BLaER1 treated with 17β-estradiol and CSF1 and Interleukin-3, amounts not matched to agents 10 nM and 100 nM (cell line): ENCODE results near the gene FERMT3.
"Not testable (repeated sequence)": the region's sequence is repeated elsewhere in the genome, so short reads cannot be mapped to it uniquely, and the experiment has no call there.

Experiments used
- H3K27ac ChIP-seq, 11 experiments: shearing (Covaris generic); formaldehyde crosslinking; 2 replicates each; pipeline ENCODE4 v1.8.1; 2022
- H3K27me3 ChIP-seq, 11 experiments: shearing (Covaris generic); formaldehyde crosslinking; 2 replicates each; pipeline ENCODE4 v1.8.1; 2022
- H3K36me3 ChIP-seq, 11 experiments: shearing (Covaris generic); formaldehyde crosslinking; 2 replicates each; pipeline ENCODE4 v1.8.1; 2022
- H3K4me1 ChIP-seq, 10 experiments: shearing (Covaris generic); formaldehyde crosslinking; 2 replicates each; pipeline ENCODE4 v1.8.1; 2022
- H3K4me2 ChIP-seq, 11 experiments: shearing (Covaris generic); formaldehyde crosslinking; 2 replicates each; pipeline ENCODE4 v1.8.1; 2022
- H3K4me3 ChIP-seq, 10 experiments: shearing (Covaris generic); formaldehyde crosslinking; 2 replicates each; pipeline ENCODE4 v1.8.1; 2022
- H3K9ac ChIP-seq, 11 experiments: shearing (Covaris generic); formaldehyde crosslinking; 2 replicates each; pipeline ENCODE4 v1.8.1; 2022
- H3K9me3 ChIP-seq, 11 experiments: shearing (Covaris generic); formaldehyde crosslinking; replicated peaks in 1 of 11; 2 replicates each; pipeline ENCODE4 v1.8.1; 2022
- H4K20me1 ChIP-seq, 11 experiments: shearing (Covaris generic); formaldehyde crosslinking; 2 replicates each; pipeline ENCODE4 v1.8.1; 2022
- Cebpa-rat ChIP-seq, 11 experiments: shearing (Covaris generic); IDR thresholded peaks; 2 replicates each; pipeline ENCODE4 v1.8.1; 2022

FERMT3 gene

DNA sequence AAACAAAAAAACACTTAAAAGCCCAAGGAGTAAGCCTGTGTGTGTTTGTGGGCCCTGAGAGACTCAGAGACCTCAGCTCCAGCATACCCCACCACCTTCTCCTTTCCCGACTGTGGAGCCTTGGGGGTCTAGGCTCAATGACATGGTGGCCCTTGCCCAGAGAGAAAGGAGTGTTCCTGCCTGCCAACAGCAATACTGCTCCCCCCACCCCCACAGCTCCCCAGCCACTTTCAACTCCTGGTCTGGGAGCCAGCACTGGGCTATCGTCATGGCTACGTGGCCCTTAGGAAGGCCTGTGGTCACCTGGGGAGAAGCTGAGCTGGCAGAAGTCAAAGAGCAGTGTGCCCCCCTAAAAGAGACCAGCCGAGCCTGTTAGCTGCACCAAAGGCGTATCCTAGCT, 37.6 kb downstream of the FERMT3 start:
- Histone ChIP-seq H3K4me2 (peak overlapping the region; percentile 91 to 100 (median 98)), H3K9ac (peak overlapping the region; percentile 28 to 97 (median 91); a peak in 19 of 22 replicates), H3K9me3 (no peaks in the 10 kb centered on the region), H3K4me1 (peaks cover 55 to 73% (median 71%) of the 10 kb centered on the region in 10 experiments), H3K27me3 (no peaks in the 10 kb centered on the region), H4K20me1 (peaks cover 7 to 45% (median 36%) of the 10 kb centered on the region in 11 experiments; a peak in 21 of 22 replicates), H3K4me3 (peak overlapping the region in 9 of 10 experiments; percentile 24 to 99 (median 97); a peak in 15 of 20 replicates), H3K27ac (peak overlapping the region in 7 of 11 experiments; percentile 1 to 95 (median 30); a peak in 7 of 22 replicates), H3K36me3 (peaks cover 13 to 33% (median 22%) of the 10 kb centered on the region in 11 experiments)
- TF ChIP-seq Cebpa-rat (IDR thresholded peaks at IDR 0.05): no peak

DNA sequence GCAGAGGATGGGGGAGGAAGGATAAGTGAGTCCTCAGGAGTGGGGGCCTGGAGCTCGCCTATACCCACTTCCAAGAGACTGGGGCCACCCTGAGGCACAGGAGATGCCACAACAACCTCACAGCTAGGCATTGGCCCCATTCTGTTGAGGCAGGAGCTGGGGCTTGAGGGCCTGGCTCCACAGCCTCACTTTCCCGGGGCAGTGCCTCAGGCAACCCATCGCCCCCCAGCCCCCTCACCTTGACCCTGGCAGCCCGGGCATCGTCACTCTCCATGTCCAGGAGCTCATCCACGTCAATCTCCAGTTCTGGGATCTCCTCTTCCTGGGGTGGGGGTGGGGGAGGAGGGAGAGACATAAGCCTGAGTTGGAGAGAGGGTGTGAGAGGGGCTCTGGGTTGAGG, 38.4 kb downstream of the FERMT3 start:
- no peaks in the 10 kb centered on the region for H3K27me3 ChIP-seq
- H3K36me3 ChIP-seq: peaks cover 13 to 29% (median 22%) of the 10 kb centered on the region in 11 experiments
- H3K27ac ChIP-seq: peak overlapping the region; percentile 33 to 96 (median 93); a peak in 21 of 22 replicates
- H4K20me1 ChIP-seq: peaks cover 7 to 45% (median 36%) of the 10 kb centered on the region in 11 experiments; a peak in 21 of 22 replicates
- no peaks in the 10 kb centered on the region for H3K9me3 ChIP-seq
- TF ChIP-seq Cebpa-rat (IDR thresholded peaks at IDR 0.05): no peak
- peak overlapping the region; percentile 81 to 97 (median 92) for H3K9ac ChIP-seq
- H3K4me2 ChIP-seq: peak overlapping the region; percentile 91 to 100 (median 98)
- H3K4me3 ChIP-seq: peak overlapping the region; percentile 81 to 99 (median 96)
- H3K4me1 ChIP-seq: peaks cover 55 to 73% (median 71%) of the 10 kb centered on the region in 10 experiments

DNA sequence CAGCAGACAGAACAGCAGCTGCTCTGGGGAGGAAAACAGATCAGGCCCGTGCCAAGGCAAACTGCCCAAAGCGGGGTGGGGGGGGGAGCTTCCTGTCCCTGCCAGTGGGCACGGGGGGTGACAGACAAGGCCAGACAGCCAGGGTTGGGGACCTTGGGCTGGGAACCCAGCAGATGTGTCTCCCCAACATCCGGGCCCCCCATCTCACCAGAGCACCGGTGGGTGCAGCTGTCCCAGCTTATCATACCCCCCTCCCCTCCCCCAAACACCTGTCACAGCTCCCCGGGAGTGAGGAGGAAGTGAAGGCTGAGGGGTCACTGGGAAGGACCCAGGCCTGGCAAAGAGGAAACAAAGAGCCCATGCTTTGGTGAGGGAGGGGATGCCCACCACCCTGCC, 38.9 kb downstream of the FERMT3 start:
- H4K20me1 ChIP-seq: peaks cover 7 to 45% (median 36%) of the 10 kb centered on the region in 11 experiments; a peak in 21 of 22 replicates
- H3K9me3 ChIP-seq: no peaks in the 10 kb centered on the region
- peaks cover 13 to 29% (median 22%) of the 10 kb centered on the region in 11 experiments for H3K36me3 ChIP-seq
- H3K27me3 ChIP-seq: no peaks in the 10 kb centered on the region
- H3K9ac ChIP-seq: peak overlapping the region; percentile 81 to 97 (median 92)
- no peak for TF ChIP-seq Cebpa-rat (IDR thresholded peaks at IDR 0.05)
- H3K4me2 ChIP-seq: peak overlapping the region; percentile 91 to 100 (median 98)
- peak overlapping the region; percentile 33 to 96 (median 93); a peak in 21 of 22 replicates for H3K27ac ChIP-seq
- H3K4me3 ChIP-seq: peak overlapping the region; percentile 81 to 99 (median 96)
- H3K4me1 ChIP-seq: peaks cover 55 to 73% (median 71%) of the 10 kb centered on the region in 10 experiments

DNA sequence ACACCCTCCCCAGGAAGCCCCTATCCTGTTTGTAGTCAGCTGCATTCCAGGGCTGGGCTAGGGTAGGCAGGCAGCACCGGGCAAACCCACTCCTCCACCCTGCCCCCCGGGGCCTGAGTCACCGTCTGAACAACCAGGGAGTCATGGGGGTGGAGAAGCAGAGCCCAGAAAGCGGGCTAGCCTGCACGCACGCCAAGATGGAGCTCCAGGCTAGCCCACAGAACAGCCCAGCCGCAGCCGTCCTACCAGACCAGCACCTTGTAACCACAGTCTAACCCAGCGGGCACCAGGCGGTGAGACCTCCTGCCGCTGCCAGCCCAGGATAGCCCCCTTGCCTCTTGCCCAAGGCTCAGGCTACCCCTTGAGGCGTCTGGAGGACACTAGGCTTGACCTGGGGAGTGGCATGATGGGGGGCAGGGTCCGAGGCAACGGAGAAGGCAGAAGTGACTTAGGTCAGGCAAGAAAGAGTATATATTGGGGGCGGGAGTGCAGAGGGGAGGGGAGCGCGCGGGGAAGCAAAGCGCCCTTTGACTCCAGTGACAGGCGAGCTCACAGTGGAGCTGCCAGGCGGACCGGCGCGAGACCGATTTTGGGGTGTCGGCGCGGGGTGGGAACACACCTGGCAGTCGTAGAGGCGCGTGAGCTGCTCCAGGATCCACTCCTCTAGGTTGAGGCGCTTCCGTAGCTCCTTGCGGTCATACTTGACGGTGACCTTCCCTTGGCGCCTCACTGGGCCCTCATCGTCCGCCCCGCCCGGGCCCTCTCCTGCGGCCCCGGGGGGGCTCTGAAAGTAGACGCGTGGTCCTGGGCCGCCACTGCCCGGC, 39.5 kb downstream of the FERMT3 start:
- Histone ChIP-seq H4K20me1 (peaks cover 7 to 45% (median 36%) of the 10 kb centered on the region in 11 experiments; a peak in 21 of 22 replicates), H3K4me1 (peaks cover 58 to 76% (median 74%) of the 10 kb centered on the region in 10 experiments)
- TF ChIP-seq Cebpa-rat (IDR thresholded peaks at IDR 0.05): no peak

DNA sequence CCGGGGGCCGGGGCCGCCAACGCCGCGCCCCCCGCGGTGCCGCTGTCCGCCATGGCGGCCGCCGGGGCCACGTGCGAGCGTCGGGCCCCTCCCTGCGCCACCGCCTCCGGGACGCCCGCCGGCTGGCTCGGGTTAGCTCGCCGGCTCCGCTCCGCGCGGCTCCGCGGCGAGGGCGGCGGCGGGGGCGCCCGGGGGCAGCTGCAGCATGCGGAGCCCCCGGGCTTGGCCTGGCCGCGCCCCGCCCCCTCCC, 40.0 kb downstream of the FERMT3 start:
- Histone ChIP-seq H3K27ac (peak overlapping the region; percentile 33 to 96 (median 93); a peak in 21 of 22 replicates), H3K4me1 (peaks cover 58 to 77% (median 75%) of the 10 kb centered on the region in 10 experiments), H3K9ac (peak overlapping the region; percentile 81 to 97 (median 92)), H3K36me3 (peaks cover 13 to 29% (median 22%) of the 10 kb centered on the region in 11 experiments), H3K4me2 (peak overlapping the region; percentile 95 to 100 (median 99)), H4K20me1 (peaks cover 7 to 45% (median 36%) of the 10 kb centered on the region in 11 experiments; a peak in 21 of 22 replicates), H3K4me3 (peak overlapping the region; percentile 81 to 99 (median 96))
- H3K27me3 ChIP-seq, H3K9me3 ChIP-seq: not testable (repeated sequence)

More for the DNA sequence above, 39.5 kb downstream of the FERMT3 start:
- no peaks in the 10 kb centered on the region for H3K27me3 ChIP-seq
- H3K9ac ChIP-seq: peak overlapping the region; percentile 81 to 97 (median 92)
- H3K9me3 ChIP-seq: no peaks in the 10 kb centered on the region
- peak overlapping the region; percentile 91 to 100 (median 98) for H3K4me2 ChIP-seq
- peak overlapping the region; percentile 81 to 99 (median 96) for H3K4me3 ChIP-seq
- peak overlapping the region; percentile 33 to 96 (median 93); a peak in 21 of 22 replicates for H3K27ac ChIP-seq
- peaks cover 13 to 29% (median 22%) of the 10 kb centered on the region in 11 experiments for H3K36me3 ChIP-seq

DNA sequence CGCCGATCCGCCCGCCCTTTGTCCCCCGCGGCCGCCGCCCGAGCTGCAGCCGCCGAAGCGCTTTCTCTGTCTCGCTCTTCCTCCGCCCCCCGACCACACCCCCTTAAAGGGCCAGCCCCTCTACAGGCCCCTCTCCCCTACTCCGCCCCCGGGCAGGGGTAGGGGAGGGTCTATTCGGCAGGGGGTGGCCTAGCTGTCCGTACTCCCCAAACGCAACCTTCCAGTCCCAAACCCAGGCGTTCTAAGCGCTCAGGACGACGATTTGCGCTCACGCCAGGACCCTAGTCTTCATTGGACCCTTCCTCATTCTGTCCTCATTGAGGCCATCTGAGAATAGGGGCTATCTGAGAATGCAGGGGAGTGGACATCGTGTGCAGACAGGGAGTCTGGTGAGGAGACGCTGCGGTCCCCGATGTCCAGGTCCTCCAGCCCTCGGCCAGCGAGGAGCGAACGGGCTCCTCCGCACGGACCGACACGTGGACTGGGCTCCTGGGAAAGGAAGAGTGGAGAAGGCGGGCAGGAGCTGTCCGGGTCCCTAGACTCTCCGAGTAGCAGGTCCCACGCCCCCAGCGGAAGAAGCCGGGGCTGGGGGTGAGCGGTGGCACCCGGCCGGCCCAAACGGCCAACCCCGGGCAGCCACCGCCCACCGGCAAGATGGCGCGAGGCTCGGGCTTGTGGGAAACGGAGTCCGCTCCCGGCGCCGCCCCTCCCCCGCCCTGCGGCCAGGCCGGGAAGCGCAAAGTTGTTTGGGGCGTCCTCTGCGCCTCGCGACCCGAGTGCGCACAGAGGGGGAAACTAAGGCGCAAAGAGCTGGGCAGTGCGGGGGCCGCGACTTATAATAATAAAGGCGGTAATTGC, 40.6 kb downstream of the FERMT3 start, which contains the start of gene PPP1R14B:
Gene PPP1R14B, minus strand, starts transcription at position 73 of the 858 bp plus-strand sequence. CDS start 270 bp downstream, outside the sequence.
- Histone ChIP-seq H3K27me3 (no peaks in the 10 kb centered on the region), H3K9me3 (no peaks in the 10 kb centered on the region), H3K4me2 (peak within 1 kb of the TSS; percentile 98 to 100 (median 99)), H3K4me3 (peak within 1 kb of the TSS; percentile 81 to 99 (median 96)), H3K27ac (peak within 1 kb of the TSS; percentile 33 to 96 (median 93); a peak in 21 of 22 replicates), H3K4me1 (peaks cover 58 to 82% (median 77%) of the 10 kb centered on the region in 10 experiments), H3K36me3 (peaks cover 13 to 29% (median 22%) of the 10 kb centered on the region in 11 experiments), H4K20me1 (peaks cover 7 to 45% (median 34%) of the 10 kb centered on the region in 11 experiments; a peak in 21 of 22 replicates), H3K9ac (peak within 1 kb of the TSS; percentile 81 to 97 (median 92))
- TF ChIP-seq Cebpa-rat (IDR thresholded peaks at IDR 0.05): no peak

DNA sequence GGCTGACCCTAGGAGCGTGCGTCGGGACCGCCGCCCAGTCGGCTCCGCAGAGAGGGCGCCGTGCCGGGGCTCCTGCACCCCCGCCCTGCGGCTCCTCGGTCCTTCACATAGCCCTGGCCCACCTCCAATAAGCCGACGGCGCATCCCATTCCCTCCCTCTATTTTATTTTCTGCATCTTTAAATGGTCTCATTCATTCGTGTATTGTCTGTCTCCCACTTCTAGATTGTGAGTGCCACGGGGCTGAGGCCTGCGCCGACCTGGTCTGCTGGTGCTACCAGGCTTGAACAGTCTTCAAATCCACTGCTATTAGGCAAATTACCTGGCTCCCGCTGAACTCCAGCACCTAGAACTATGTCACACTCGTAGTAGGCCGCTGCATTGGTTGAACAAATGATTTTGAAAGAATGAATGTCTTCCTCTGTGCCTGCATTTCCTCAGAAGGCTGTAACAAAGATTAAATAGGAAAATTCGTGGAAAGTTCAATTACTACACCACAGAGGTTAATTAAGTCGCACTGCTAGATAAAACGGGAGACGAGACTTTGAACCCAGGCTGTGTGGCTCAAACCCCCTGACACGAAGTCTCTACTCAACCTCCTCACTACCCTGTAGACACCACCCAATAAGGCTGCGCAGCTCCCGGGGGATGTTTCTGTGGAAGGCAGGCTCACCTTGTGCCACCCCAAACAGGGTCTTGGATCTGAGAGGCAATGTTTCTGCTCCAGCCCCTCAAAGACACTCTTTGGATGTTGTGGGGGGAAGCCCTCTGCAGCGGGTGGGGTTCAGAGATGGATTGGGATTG, 41.4 kb downstream of the FERMT3 start:
- peak overlapping the region; percentile 81 to 97 (median 92); a peak in 20 of 22 replicates for H3K9ac ChIP-seq
- H3K9me3 ChIP-seq: no peaks in the 10 kb centered on the region
- H3K4me2 ChIP-seq: peak overlapping the region; percentile 92 to 100 (median 99)
- H3K36me3 ChIP-seq: peaks cover 13 to 25% (median 21%) of the 10 kb centered on the region in 11 experiments
- no peaks in the 10 kb centered on the region for H3K27me3 ChIP-seq
- H3K4me1 ChIP-seq: peaks cover 53 to 82% (median 77%) of the 10 kb centered on the region in 10 experiments
- peak overlapping the region; percentile 81 to 99 (median 96) for H3K4me3 ChIP-seq
- peak overlapping the region in 9 of 11 experiments; percentile 79 to 96 (median 94); a peak in 17 of 22 replicates for H3K27ac ChIP-seq
- peaks cover 9 to 44% (median 32%) of the 10 kb centered on the region in 11 experiments; a peak in 21 of 22 replicates for H4K20me1 ChIP-seq
- TF ChIP-seq Cebpa-rat (IDR thresholded peaks at IDR 0.05): no peak
